Activated CD8-positive, alpha-beta memory T cell treated with anti-CD3 and anti-CD28 coated beads for 1 hour (primary cell): ENCODE results near the gene RMP24.

Source experiments
- DNase-seq, 2 donors: peaks; one replicate each; pipeline ENCODE4 v3.0.0-alpha.2; 2020; ENCODE audit warnings: low read depth in 1 of 2; ENCODE audit errors: extremely low read depth in 1 of 2

Gene RMP24

GRCh38 chr18:36025025-36025424, 52.5 kb downstream of the RMP24 start:
- no peak for DNase-seq

DNA sequence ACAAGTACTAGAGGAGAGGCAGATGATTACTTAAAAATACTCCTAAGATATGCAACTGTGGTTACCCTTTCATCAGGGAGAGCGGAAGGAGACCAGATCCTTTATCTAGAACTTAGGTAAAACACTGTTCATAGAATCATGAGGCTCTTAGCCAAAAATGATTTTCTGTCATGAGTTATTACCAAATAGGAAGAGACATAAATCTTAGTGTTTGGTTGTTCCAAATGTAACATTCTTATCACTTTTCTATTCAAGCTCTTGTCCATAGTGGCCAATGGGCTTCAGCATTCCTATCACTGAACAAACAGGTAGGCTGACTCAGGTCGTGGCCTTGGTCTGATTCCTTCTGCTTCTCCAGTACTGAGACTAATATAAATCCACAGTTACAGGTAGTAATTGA, 56.4 kb downstream of the RMP24 start:
- no peak for DNase-seq
